Colon (tissue), 2 donors: Measurements from ENCODE around the gene BASP1.
"Not testable (repeated sequence)": the region's sequence is repeated elsewhere in the genome, so short reads cannot be mapped to it uniquely, and the experiment has no call there.

Experiments used
- FAIRE-seq: peaks from 2 replicates; lab custom pipeline; 2012; peaks lifted over from hg19 to GRCh38; lab: Jason Lieb, UNC
- donor health status: control.
- donor health status: control.

Gene BASP1

DNA sequence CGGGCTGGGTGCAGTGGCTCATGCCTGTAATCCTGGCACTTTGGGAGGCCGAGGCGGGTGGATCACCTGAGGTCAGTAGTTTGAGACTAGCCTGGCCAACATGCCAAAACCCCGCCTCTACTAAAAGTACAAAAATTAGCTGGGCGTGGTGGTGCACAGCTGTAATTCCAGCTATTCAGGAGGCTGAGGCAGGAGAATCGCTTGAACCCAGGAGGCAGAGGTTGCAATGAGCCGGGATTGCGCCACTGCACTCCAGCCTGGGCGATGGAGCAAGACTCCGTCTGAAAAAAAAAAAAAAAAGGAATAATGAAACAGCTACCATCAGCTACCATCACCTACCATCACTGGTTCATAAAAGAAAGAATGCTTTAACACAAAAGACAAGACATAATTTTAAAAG lies 25.9 kb upstream of the BASP1 start:
- FAIRE-seq: not testable (repeated sequence)

DNA sequence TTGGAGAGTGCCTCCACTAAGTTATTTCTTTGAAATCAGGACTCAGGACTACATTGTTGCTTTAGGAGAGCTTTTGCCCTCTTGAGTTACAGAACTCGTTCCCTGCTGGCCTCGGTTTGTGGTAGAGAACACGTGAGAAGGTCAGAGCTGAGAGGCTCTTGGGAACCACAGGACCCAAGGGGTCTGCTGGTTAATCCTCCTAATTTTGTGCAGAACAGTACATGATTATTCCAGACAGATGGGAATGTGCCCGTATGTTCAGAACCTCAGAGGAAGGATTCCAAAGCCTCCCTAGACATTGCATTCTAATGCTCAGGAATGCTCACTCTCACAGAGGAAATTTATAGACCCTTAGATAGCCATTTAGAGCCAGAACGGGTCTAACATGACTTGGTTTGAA lies 25.2 kb upstream of the BASP1 start:
- FAIRE-seq: no peak

GRCh38 chr5:17196024-17196423 lies 21.4 kb upstream of the BASP1 start:
- FAIRE-seq: no peak

GRCh38 chr5:17196697-17197096 lies 20.7 kb upstream of the BASP1 start:
- no peak for FAIRE-seq

DNA sequence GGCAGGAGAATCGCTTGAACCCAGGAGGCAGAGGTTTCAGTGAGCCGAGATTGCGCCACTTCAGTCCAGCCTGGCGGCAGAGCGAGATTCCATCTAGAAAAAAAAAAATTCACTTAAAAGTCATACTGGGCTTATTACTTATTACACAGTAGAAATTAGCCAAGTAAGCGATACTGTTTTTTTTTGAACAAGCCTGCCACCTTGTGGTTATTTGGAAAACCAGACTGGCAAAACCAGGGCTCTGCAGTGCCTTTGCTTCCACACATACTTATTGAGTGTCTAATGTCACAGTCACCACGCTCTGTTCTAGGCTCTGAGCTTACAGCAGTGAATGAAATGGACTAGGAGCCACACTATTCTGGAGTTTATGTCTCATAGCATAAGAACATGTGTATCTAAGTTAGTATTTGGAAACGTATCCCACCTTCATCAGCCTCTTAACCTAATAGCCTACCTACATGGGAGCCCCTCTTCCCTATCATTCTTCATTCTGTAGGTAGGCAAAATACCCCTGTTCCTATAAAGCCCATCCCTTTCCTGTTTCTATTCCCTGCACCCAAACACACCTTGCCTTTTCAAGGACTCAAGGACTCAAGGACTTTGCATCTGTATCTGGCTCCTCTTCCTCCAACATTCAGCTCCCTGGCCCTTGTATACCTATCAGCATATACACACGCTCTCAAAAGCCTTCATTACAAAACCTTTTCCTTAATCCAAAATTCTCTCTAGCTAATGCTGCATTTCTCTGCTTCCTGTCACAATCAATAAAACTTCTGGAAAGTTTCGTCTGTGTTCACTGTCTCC lies 13.9 kb upstream of the BASP1 start:
- FAIRE-seq: no peak

DNA sequence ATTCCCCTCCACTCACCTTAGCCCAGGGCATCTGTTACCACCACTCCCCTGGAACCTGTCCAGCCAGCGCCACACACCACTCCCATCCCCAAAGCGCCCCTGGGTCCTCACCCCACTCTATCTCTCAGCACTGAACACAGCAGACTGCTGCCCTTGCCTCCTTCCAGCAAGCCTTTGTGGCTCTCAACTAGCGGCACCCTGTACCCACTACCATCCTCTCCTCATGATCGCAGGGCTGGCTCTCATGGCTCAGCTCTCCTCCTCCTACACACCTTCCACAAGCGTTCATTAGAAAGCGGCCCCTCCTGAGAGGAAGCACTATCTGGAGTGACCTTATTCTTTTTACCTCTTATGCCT lies 13.3 kb upstream of the BASP1 start:
- no peak for FAIRE-seq

DNA sequence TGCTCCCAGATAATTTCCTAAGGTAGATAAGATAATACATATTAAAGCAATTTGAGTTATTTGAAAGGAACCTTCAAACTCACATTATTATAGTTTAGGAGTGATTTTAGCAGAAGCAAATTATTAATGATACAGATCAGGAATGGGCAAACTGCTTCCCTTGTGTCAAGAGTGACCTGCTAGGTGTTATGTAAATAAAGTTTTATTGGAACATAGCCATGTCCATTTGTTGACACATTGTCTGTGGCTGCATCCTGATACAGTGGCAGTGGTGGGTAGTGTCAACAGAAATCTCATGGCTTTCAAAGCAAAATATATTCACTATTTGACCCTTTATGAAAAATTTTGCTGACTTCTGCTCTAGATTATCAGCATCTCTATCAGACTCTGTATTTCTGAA lies 11.4 kb upstream of the BASP1 start:
- FAIRE-seq: no peak

GRCh38 chr5:17212191-17212590 lies 5.2 kb upstream of the BASP1 start:
- FAIRE-seq: no peak

GRCh38 chr5:17212996-17213395 lies 4.4 kb upstream of the BASP1 start:
- FAIRE-seq: no peak

- no peak for FAIRE-seq
These were observed 3.5 kb upstream of the BASP1 start for GRCh38 chr5:17213938-17214337.

DNA sequence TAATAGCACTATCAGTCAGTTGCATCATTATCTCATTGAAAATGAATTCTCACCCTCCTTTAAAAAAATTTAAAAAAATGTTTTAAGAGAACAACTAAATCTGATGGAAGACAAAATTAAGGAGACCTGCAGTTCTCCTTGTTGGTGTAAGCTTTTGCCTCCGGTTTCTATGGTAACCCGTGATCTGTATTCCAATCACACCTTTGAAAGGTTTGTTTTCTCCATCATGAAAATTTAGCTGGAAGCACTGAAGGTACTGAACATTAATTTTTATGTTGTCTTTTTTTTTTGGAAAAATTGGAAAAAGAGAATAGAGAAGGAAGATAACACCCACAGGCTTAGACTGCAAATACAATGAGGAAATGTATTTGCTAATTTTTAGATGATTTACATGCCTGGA lies 2.5 kb upstream of the BASP1 start:
- FAIRE-seq: no peak

- no peak for FAIRE-seq
These were observed 2.1 kb upstream of the BASP1 start for GRCh38 chr5:17215361-17215760.

DNA sequence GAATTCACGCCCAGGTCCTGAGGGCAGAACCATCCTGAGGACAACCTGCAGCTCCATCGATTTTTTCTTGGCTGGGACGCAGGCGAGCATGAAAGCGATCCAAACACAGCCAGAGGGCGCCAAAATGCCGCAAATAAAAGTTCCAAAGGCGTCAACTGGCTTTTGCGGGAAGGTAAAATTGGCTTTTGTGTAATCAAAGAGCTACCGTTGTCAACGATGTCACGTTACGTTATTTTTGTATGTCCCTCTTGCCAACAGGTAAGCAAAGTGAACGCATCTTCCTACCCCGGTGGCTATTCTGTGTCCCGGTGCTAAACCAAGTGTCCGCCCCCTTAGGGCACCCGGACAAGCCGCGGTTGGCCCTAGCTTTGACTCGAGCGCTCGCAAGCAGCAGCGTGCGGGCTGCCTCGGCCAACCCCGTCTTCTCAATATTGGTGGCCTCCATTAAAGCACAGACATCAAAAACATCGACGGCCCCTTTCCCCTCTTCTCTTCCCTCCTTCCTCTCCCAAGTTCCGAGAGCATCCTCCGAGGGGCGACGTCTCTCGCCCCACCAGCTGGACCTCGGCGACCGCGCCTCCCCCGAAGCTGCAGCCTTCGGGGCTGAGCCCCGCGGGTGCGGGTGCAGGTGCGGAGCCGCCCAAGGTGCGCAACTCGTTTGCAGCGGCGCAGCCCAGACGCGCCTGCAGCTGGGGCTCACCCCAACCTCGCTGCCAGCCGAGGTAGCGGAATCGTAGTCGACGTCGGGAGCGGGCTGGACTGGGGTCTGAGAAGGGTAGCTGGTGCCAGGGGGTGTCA lies 1.1 kb upstream of the BASP1 start:
- FAIRE-seq: no peak

DNA sequence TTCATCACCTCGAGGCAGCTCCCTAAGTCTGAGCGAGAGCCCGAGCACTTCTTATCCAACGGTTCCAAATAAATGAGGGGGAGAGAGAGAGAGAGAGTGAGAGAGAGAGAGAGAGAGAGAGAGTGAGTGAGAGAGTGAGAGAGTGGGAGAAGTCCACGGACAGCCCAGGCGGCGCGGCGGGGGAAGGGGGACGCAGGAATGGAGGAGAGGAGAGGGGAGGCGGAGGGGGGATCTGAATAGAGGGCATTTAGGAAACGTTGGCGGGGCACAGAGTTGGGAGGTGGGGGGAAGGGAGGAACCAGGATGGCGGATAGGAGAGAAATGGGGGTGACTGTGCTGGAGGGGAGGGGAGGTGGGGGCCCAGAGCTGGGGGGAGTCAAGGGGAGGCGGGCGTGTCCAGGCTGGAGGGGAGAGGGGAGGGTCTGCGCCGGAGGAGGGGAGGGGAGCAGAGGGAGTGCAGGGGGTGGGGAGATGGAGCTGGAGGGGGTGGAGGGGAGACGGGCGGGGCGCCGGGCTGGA lies 398 bp upstream of the BASP1 start:
- FAIRE-seq: no peak

- no peak for FAIRE-seq
These were observed 1.0 kb downstream of the BASP1 start for GRCh38 chr5:17218353-17219005.

- FAIRE-seq: no peak
These were observed 1.6 kb downstream of the BASP1 start for GRCh38 chr5:17219006-17219422.

GRCh38 chr5:17219469-17219868 lies 2.0 kb downstream of the BASP1 start:
- FAIRE-seq: no peak

- no peak for FAIRE-seq
These were observed 2.6 kb downstream of the BASP1 start for GRCh38 chr5:17219992-17220391.

GRCh38 chr5:17220469-17220868 lies 3.0 kb downstream of the BASP1 start:
- FAIRE-seq: no peak

GRCh38 chr5:17221843-17222636 lies 4.6 kb downstream of the BASP1 start:
- FAIRE-seq: no peak

GRCh38 chr5:17222664-17223063 lies 5.2 kb downstream of the BASP1 start:
- no peak for FAIRE-seq
